ENCODE data around the gene RAVER1. TPM values are rescaled to one million over a fixed set of nuclear protein-coding genes. Genes with fewer than 3 reads are reported as not detected.
"Not testable (repeated sequence)": the region's sequence is repeated elsewhere in the genome, so short reads cannot be mapped to it uniquely, and the experiment has no call there.

RAVER1 gene
- total and polyA plus RNA-seq, 10 donors, result 4.8 to 45.1 (median 36.2) TPM

DNA sequence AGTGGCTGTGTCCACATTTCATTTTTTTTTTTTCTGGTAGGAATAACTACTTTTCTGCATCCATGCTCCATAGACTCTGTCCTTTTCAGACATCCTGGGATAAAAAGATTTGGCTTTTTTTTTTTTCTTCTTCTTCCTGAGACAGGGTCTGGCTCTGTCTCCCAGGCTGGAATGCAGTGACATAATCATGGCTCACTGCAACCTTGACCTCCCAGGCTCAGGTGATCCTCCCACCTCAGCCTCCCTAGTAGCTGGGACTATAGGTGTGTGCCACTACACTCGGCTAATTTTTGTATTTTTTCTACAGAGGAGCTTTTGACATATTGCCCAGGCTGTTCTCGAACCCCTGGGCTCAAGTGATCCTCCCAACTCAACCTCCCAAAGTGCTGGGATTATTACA is 10.2 kb upstream of the RAVER1 start:
- Histone ChIP-seq H3K27ac (no peak overlapping the region), H3K9me3 (no peaks in the 10 kb centered on the region), H3K4me3 (no peak overlapping the region), H3K4me1 (peaks cover 7 to 48% (median 16%) of the 10 kb centered on the region in 6 donors), H3K36me3 (no peaks in the 10 kb centered on the region), H3K27me3 (replicated peaks in 1 of 7) (no peaks in the 10 kb centered on the region)
- WGBS, 5 donors, result 66 to 92% (median 87%) methylated on average over 2 of the region's 2 CpGs
- intact Hi-C loops (cut with DNase I; ENCODE audit: low total_unique reads), result no loop called here
- DNase-seq, result no peak
- TF ChIP-seq, protein P1, sequence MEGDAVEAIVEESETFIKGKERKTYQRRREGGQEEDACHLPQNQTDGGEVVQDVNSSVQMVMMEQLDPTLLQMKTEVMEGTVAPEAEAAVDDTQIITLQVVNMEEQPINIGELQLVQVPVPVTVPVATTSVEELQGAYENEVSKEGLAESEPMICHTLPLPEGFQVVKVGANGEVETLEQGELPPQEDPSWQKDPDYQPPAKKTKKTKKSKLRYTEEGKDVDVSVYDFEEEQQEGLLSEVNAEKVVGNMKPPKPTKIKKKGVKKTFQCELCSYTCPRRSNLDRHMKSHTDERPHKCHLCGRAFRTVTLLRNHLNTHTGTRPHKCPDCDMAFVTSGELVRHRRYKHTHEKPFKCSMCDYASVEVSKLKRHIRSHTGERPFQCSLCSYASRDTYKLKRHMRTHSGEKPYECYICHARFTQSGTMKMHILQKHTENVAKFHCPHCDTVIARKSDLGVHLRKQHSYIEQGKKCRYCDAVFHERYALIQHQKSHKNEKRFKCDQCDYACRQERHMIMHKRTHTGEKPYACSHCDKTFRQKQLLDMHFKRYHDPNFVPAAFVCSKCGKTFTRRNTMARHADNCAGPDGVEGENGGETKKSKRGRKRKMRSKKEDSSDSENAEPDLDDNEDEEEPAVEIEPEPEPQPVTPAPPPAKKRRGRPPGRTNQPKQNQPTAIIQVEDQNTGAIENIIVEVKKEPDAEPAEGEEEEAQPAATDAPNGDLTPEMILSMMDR (IDR thresholded peaks at IDR 0.05 in 8 of 11, conservative IDR thresholded peaks at IDR 0.05 in 3 of 11), result no peak
- TF ChIP-seq POLR2A (IDR thresholded peaks at IDR 0.05) (no peak), POLR2AphosphoS5 (IDR thresholded peaks at IDR 0.05) (no peak)

DNA sequence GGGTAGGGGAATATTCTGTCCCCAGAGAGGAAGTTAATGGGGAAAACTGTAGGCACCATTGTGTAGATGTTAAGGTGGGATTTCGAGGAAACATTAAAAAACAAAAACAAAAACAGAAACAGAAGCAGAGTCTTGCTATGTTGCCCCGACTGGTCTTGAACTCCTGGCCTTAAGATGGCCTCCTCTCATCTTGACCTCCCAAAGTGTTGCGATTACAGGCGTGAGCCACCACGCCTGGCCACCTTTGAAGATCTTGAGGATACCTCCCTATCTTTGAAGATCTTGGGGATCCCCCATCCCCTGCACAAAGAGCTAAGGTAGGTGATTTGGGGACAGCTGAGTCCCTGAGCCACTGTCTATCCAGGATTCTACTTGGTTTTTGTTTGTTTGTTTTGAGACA is 6.6 kb upstream of the RAVER1 start:
- no peak for TF ChIP-seq POLR2AphosphoS5 (IDR thresholded peaks at IDR 0.05)
- TF ChIP-seq POLR2A (IDR thresholded peaks at IDR 0.05), result no peak
- TF ChIP-seq, protein P1 (IDR thresholded peaks at IDR 0.05 in 8 of 11, conservative IDR thresholded peaks at IDR 0.05 in 3 of 11), result no peak
- Histone ChIP-seq H3K27ac (peak overlapping the region in 7 of 8 donors; percentile 80 to 94 (median 87)), H3K4me3 (peak overlapping the region in 3 of 8 donors; percentile 48 to 75 (median 68)), H3K36me3 (peaks cover 0 to 18% (median 8%) of the 10 kb centered on the region in 6 donors), H3K9me3 (no peaks in the 10 kb centered on the region), H3K27me3 (replicated peaks in 1 of 7) (no peaks in the 10 kb centered on the region), H3K4me1 (peaks cover 7 to 60% (median 33%) of the 10 kb centered on the region in 6 donors)
- no peak for DNase-seq
- intact Hi-C loops (cut with DNase I; ENCODE audit: low total_unique reads), result loop anchor here (10.0 kb wide), 1 partner anchor 65 kb away; the partner anchor contains the start of gene ICAM1
- WGBS, 5 donors, result 68 to 83% (median 82%) methylated on average over 5 of the region's 5 CpGs

DNA sequence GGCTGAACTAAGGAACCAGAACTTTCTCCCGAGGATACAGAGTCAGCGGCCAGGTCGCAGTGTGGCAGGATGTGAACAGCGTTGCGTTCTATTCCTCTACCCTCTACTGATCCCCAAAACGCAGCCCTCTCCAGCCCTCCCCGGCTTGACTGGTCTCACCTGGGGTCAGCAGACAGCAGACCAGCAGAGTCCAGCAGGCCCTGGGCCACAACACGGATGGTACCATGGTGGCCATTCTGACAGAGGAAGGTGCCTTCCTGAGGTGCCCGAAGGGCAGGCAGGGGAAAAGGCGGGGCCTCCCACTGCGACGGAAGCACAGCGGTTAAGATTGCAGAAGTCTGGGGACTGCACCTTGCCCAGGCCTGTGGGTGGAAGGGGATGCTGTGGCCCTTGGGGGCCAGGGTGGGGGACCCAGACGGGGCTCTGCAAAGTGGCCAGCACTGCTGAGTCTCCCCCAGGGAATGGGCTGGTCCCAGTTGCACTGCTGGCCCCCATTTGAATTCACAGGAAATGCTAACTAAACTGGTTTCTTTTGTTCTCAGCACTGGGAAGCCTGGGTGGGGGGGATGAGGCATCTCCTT is 6.1 kb upstream of the RAVER1 start, which contains the start of gene ICAM3:
Gene ICAM3, minus strand, starts transcription at position 245 of the 581 bp plus-strand sequence. Its CDS starts 10 bp downstream, at position 235.
- no peaks in the 10 kb centered on the region for H3K9me3 ChIP-seq
- H3K27me3 ChIP-seq (replicated peaks in 1 of 7), result no peaks in the 10 kb centered on the region
- peak within 1 kb of the TSS; percentile 71 to 94 (median 86) for H3K27ac ChIP-seq
- H3K36me3 ChIP-seq, result peaks cover 0 to 23% (median 13%) of the 10 kb centered on the region in 6 donors
- H3K4me3 ChIP-seq, result peak within 1 kb of the TSS; percentile 16 to 75 (median 47)
- intact Hi-C loops (cut with DNase I; ENCODE audit: low total_unique reads), result loop anchor here (10.0 kb wide), 1 partner anchor 65 kb away; the partner anchor contains the start of gene ICAM1
- peaks cover 7 to 65% (median 36%) of the 10 kb centered on the region in 6 donors for H3K4me1 ChIP-seq
- peak; percentile 79 to 83 (median 83) for TF ChIP-seq POLR2AphosphoS5 (IDR thresholded peaks at IDR 0.05)
- TF ChIP-seq, protein P1 (IDR thresholded peaks at IDR 0.05 in 8 of 11, conservative IDR thresholded peaks at IDR 0.05 in 3 of 11), result no peak
- peak; percentile 96 for DNase-seq
- WGBS, 5 donors, result 9 to 25% (median 21%) methylated on average over 9 to 14 of the region's 14 CpGs

DNA sequence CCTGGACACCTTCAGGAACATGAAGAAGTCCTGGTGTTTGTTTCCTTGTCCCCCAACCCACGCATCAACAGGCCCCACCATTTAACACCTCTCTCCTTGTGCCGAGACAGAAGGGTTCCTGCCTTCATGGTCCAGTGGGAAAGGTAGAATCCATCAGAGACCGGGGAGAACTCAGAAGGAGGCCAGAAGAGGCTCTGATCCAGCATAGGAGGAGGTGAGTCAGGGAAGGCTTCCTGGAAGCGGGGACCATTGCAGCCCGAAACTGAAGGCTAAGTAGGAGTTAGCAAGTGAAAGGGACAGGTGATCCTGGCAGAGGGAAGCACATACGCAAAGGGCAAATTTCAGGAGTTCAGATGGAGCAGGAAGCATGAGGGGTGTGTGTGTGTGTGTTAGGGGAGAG is 5.6 kb upstream of the RAVER1 start:
- 38 to 55% (median 41%) methylated on average over 6 of the region's 6 CpGs for WGBS, 5 donors
- intact Hi-C loops (cut with DNase I; ENCODE audit: low total_unique reads), result loop anchor here (10.0 kb wide), 1 partner anchor 64 kb away; the partner anchor contains the start of gene ICAM1

DNA sequence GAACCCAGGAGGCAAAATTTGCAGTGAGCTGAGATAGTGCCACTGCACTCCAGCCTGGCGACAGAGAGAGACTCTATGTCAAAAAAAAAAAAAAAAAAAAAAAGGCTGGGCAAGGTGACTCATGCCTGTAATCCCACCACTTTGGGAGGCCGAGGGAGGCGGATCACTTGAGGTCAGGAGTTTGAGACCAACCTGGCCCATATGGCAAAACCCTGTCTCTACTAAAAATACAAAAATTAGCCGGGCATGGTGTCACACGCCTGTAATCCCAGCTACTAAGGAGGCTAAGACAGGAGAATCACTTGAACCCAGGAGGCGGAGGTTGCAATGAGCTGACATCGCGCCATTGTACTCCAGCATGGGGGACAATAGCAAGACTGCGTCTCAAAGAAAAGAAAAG is 3.4 kb upstream of the RAVER1 start:
- H3K27ac ChIP-seq, result peak overlapping the region in 2 of 8 donors; percentile 88 to 94
- H3K9me3 ChIP-seq; H3K27me3 ChIP-seq (replicated peaks in 1 of 7); H3K4me3 ChIP-seq; DNase-seq: not testable (repeated sequence)
- peaks cover 24 to 88% (median 58%) of the 10 kb centered on the region in 6 donors for H3K4me1 ChIP-seq
- peaks cover 0 to 34% (median 14%) of the 10 kb centered on the region in 6 donors for H3K36me3 ChIP-seq
- intact Hi-C loops (cut with DNase I; ENCODE audit: low total_unique reads), result loop anchor here (10.0 kb wide), 1 partner anchor 62 kb away; the partner anchor contains the start of gene ICAM1
- WGBS, 5 donors, result 94 to 97% (median 95%) methylated on average over 9 of the region's 9 CpGs

More for the DNA sequence above, 5.6 kb upstream of the RAVER1 start:
- TF ChIP-seq POLR2A (IDR thresholded peaks at IDR 0.05) (no peak), POLR2AphosphoS5 (IDR thresholded peaks at IDR 0.05) (no peak)
- TF ChIP-seq, protein P1 (IDR thresholded peaks at IDR 0.05 in 8 of 11, conservative IDR thresholded peaks at IDR 0.05 in 3 of 11), result no peak
- peaks cover 0 to 28% (median 14%) of the 10 kb centered on the region in 6 donors for H3K36me3 ChIP-seq
- H3K27ac ChIP-seq, result peak overlapping the region; percentile 71 to 94 (median 86)
- H3K4me1 ChIP-seq, result peaks cover 9 to 70% (median 41%) of the 10 kb centered on the region in 6 donors
- peak overlapping the region; percentile 16 to 75 (median 47) for H3K4me3 ChIP-seq
- no peaks in the 10 kb centered on the region for H3K9me3 ChIP-seq
- no peak for DNase-seq
- H3K27me3 ChIP-seq (replicated peaks in 1 of 7), result no peaks in the 10 kb centered on the region
